Muscle layer of colon (tissue), 2 donors: ENCODE data around the gene DHX8.
"Not testable (repeated sequence)": the region's sequence is repeated elsewhere in the genome, so short reads cannot be mapped to it uniquely, and the experiment has no call there.

ENCODE experiments used
- H3K27ac ChIP-seq: one replicate; pipeline ENCODE4 v1.7.0; 2013; ENCODE audit warnings: low read depth, mild to moderate bottlenecking, low read length, moderate library complexity
- H3K27me3 ChIP-seq, 2 donors: one replicate each; pipeline ENCODE4 v1.7.0; 2013; ENCODE audit warnings: low read length in 2 of 2, mild to moderate bottlenecking in 2 of 2; ENCODE audit not compliant: insufficient read depth in 2 of 2, control insufficient read depth in 1 of 2
- H3K36me3 ChIP-seq: one replicate; pipeline ENCODE4 v1.7.0; 2013; ENCODE audit warnings: mild to moderate bottlenecking, low read length; ENCODE audit not compliant: insufficient read depth
- H3K4me1 ChIP-seq: one replicate; pipeline ENCODE4 v1.7.0; 2013; ENCODE audit warnings: mild to moderate bottlenecking, low read length; ENCODE audit not compliant: insufficient read depth
- H3K4me3 ChIP-seq, 2 donors: one replicate each; pipeline ENCODE4 v1.7.0; 2013; ENCODE audit warnings: low read length in 2 of 2, low read depth in 1 of 2, mild to moderate bottlenecking in 1 of 2, moderate library complexity in 1 of 2
- H3K9ac ChIP-seq: one replicate; pipeline ENCODE4 v1.7.0; 2013; ENCODE audit warnings: low read length
- H3K9me3 ChIP-seq: one replicate; pipeline ENCODE4 v1.7.0; 2013; ENCODE audit warnings: mild to moderate bottlenecking, low read length
- donor health status: abdominal sarcoma.
- donor health status: Adenocarcinoma of cecum.

The DHX8 gene

GRCh38 chr17:43464046-43464445 lies 19.7 kb upstream of the DHX8 start:
- H3K4me3 ChIP-seq, result no peak overlapping the region
- no peaks in the 10 kb centered on the region for H3K27me3 ChIP-seq
- H3K9me3 ChIP-seq, result no peaks in the 10 kb centered on the region
- H3K27ac ChIP-seq, result no peak overlapping the region
- no peaks in the 10 kb centered on the region for H3K36me3 ChIP-seq
- no peak overlapping the region for H3K9ac ChIP-seq
- H3K4me1 ChIP-seq, result peaks cover 6% of the 10 kb centered on the region

GRCh38 chr17:43465049-43465448 lies 18.7 kb upstream of the DHX8 start:
- H3K27me3 ChIP-seq, result no peaks in the 10 kb centered on the region
- H3K27ac ChIP-seq, result no peak overlapping the region
- H3K9ac ChIP-seq, result no peak overlapping the region
- no peaks in the 10 kb centered on the region for H3K36me3 ChIP-seq
- H3K4me3 ChIP-seq, result no peak overlapping the region
- no peaks in the 10 kb centered on the region for H3K9me3 ChIP-seq
- peaks cover 6% of the 10 kb centered on the region for H3K4me1 ChIP-seq

- H3K9ac ChIP-seq, result no peak overlapping the region
- peaks cover 6% of the 10 kb centered on the region for H3K4me1 ChIP-seq
- no peak overlapping the region for H3K27ac ChIP-seq
- H3K36me3 ChIP-seq, result no peaks in the 10 kb centered on the region
- H3K4me3 ChIP-seq, result no peak overlapping the region
- no peaks in the 10 kb centered on the region for H3K27me3 ChIP-seq
- no peaks in the 10 kb centered on the region for H3K9me3 ChIP-seq
These were observed 15.7 kb upstream of the DHX8 start for GRCh38 chr17:43467981-43468581.

GRCh38 chr17:43468691-43469139 lies 15.1 kb upstream of the DHX8 start:
- no peak overlapping the region for H3K4me3 ChIP-seq
- H3K9me3 ChIP-seq, result no peaks in the 10 kb centered on the region
- H3K36me3 ChIP-seq, result no peaks in the 10 kb centered on the region
- H3K9ac ChIP-seq, result no peak overlapping the region
- peaks cover 6% of the 10 kb centered on the region for H3K4me1 ChIP-seq
- H3K27me3 ChIP-seq, result no peaks in the 10 kb centered on the region
- no peak overlapping the region for H3K27ac ChIP-seq

- Histone ChIP-seq H3K9me3 (no peaks in the 10 kb centered on the region), H3K4me3 (no peak overlapping the region), H3K4me1 (peaks cover 6% of the 10 kb centered on the region), H3K9ac (no peak overlapping the region), H3K27ac (no peak overlapping the region), H3K36me3 (no peaks in the 10 kb centered on the region), H3K27me3 (no peaks in the 10 kb centered on the region)
These were observed 14.6 kb upstream of the DHX8 start for GRCh38 chr17:43469145-43469544.

- Histone ChIP-seq H3K9me3 (no peaks in the 10 kb centered on the region), H3K4me3 (no peak overlapping the region), H3K27ac (no peak overlapping the region), H3K36me3 (no peaks in the 10 kb centered on the region), H3K4me1 (peaks cover 6% of the 10 kb centered on the region), H3K27me3 (no peaks in the 10 kb centered on the region), H3K9ac (no peak overlapping the region)
These were observed 12.1 kb upstream of the DHX8 start for GRCh38 chr17:43471585-43472160.

GRCh38 chr17:43475494-43476089 lies 8.2 kb upstream of the DHX8 start:
- H3K9ac ChIP-seq, result no peak overlapping the region
- no peaks in the 10 kb centered on the region for H3K4me1 ChIP-seq
- H3K27me3 ChIP-seq, result no peaks in the 10 kb centered on the region
- no peaks in the 10 kb centered on the region for H3K9me3 ChIP-seq
- no peak overlapping the region for H3K27ac ChIP-seq
- H3K36me3 ChIP-seq, result no peaks in the 10 kb centered on the region
- no peak overlapping the region for H3K4me3 ChIP-seq

- not testable (repeated sequence) for H3K36me3 ChIP-seq, H3K4me3 ChIP-seq, H3K4me1 ChIP-seq, H3K9me3 ChIP-seq, H3K9ac ChIP-seq, H3K27me3 ChIP-seq, H3K27ac ChIP-seq
These were observed 7.5 kb upstream of the DHX8 start for GRCh38 chr17:43476306-43476705.

- Histone ChIP-seq H3K4me1 (peaks cover under 1% of the 10 kb centered on the region), H3K9ac (no peak overlapping the region), H3K9me3 (no peaks in the 10 kb centered on the region), H3K4me3 (no peak overlapping the region), H3K36me3 (no peaks in the 10 kb centered on the region), H3K27me3 (no peaks in the 10 kb centered on the region), H3K27ac (no peak overlapping the region)
These were observed 5.7 kb upstream of the DHX8 start for GRCh38 chr17:43477832-43478634.

- Histone ChIP-seq H3K9me3 (no peaks in the 10 kb centered on the region), H3K36me3 (no peaks in the 10 kb centered on the region), H3K4me1 (peaks cover 11% of the 10 kb centered on the region), H3K27me3 (no peaks in the 10 kb centered on the region), H3K4me3 (no peak overlapping the region), H3K27ac (no peak overlapping the region), H3K9ac (no peak overlapping the region)
These were observed 3.8 kb upstream of the DHX8 start for GRCh38 chr17:43479948-43480347.

- H3K27me3 ChIP-seq, result no peaks in the 10 kb centered on the region
- H3K4me3 ChIP-seq, result no peak overlapping the region
- H3K27ac ChIP-seq, result no peak overlapping the region
- H3K36me3 ChIP-seq, result no peaks in the 10 kb centered on the region
- no peaks in the 10 kb centered on the region for H3K9me3 ChIP-seq
- H3K9ac ChIP-seq, result no peak overlapping the region
- H3K4me1 ChIP-seq, result peaks cover 20% of the 10 kb centered on the region
These were observed 1.4 kb upstream of the DHX8 start for GRCh38 chr17:43482103-43483012.
